ENCODE results near the gene IFNL1.
"Not testable (repeated sequence)": the region's sequence is repeated elsewhere in the genome, so short reads cannot be mapped to it uniquely, and the experiment has no call there.

The IFNL1 gene

GRCh38 chr19:39270036-39270871 is 26.0 kb upstream of the IFNL1 start:
- no peak for DNase-seq

GRCh38 chr19:39273859-39274258 is 22.3 kb upstream of the IFNL1 start:
- not testable (repeated sequence) for DNase-seq

GRCh38 chr19:39275578-39275977 is 20.6 kb upstream of the IFNL1 start:
- DNase-seq = no peak

- DNase-seq = no peak
Measured at GRCh38 chr19:39276740-39277139, 19.5 kb upstream of the IFNL1 start.

GRCh38 chr19:39277598-39277997 is 18.6 kb upstream of the IFNL1 start:
- DNase-seq = no peak

- no peak for DNase-seq
Measured at GRCh38 chr19:39282021-39282420, 14.2 kb upstream of the IFNL1 start.

- DNase-seq = no peak
Measured at GRCh38 chr19:39284032-39284431, 12.2 kb upstream of the IFNL1 start.

- no peak for DNase-seq
Measured at GRCh38 chr19:39293394-39293793, 2.8 kb upstream of the IFNL1 start.

GRCh38 chr19:39296906-39297305 is 699 bp downstream of the IFNL1 start:
- no peak for DNase-seq

GRCh38 chr19:39297931-39298634 is 1.9 kb downstream of the IFNL1 start:
- no peak for DNase-seq

GRCh38 chr19:39299404-39299803 is 3.2 kb downstream of the IFNL1 start:
- DNase-seq = no peak

GRCh38 chr19:39299832-39300231 is 3.6 kb downstream of the IFNL1 start:
- DNase-seq = no peak

- DNase-seq = no peak
Measured at GRCh38 chr19:39301021-39301420, 4.8 kb downstream of the IFNL1 start.

- no peak for DNase-seq
Measured at GRCh38 chr19:39301562-39301961, 5.4 kb downstream of the IFNL1 start.

- DNase-seq = no peak
Measured at GRCh38 chr19:39303373-39304184, 7.4 kb downstream of the IFNL1 start.

- DNase-seq = no peak
Measured at GRCh38 chr19:39304185-39304513, 7.9 kb downstream of the IFNL1 start.

GRCh38 chr19:39304701-39305571 is 8.7 kb downstream of the IFNL1 start:
- DNase-seq = no peak

GRCh38 chr19:39306075-39306474 is 9.9 kb downstream of the IFNL1 start:
- DNase-seq = no peak

GRCh38 chr19:39307046-39307821 is 11.0 kb downstream of the IFNL1 start:
- DNase-seq = no peak

- DNase-seq = no peak
Measured at GRCh38 chr19:39307822-39308530, 11.8 kb downstream of the IFNL1 start.

Measured in SW 1271 (cell line).